CD4-positive, alpha-beta T cell treated with Interleukin-1 beta for 1 hour (primary cell): ENCODE data around the gene GALNS.
"Not testable (repeated sequence)": the region's sequence is repeated elsewhere in the genome, so short reads cannot be mapped to it uniquely, and the experiment has no call there.

ENCODE experiments used
- DNase-seq, 2 donors: peaks; one replicate each; pipeline ENCODE4 v3.0.0-alpha.2; 2020 to 2022

The GALNS gene

GRCh38 chr16:88856828-88857727, at the start of gene GALNS, which contains the start of gene TRAPPC2L:
Gene GALNS, minus strand, starts transcription at chr16:88856947. Its CDS starts 70 bp downstream, at chr16:88856877.
Gene TRAPPC2L, plus strand, starts transcription at chr16:88857127. Its CDS starts 24 bp downstream, at chr16:88857151.
- peak; percentile 97 to 98 for DNase-seq

GRCh38 chr16:88906020-88906419, 49.3 kb upstream of the GALNS start:
- no peak for DNase-seq

GRCh38 chr16:88905563-88905962, 48.8 kb upstream of the GALNS start:
- DNase-seq, result peak in 1 of 2 donors; percentile 3

GRCh38 chr16:88904676-88905365, 48.1 kb upstream of the GALNS start:
- DNase-seq, result no peak

- DNase-seq, result no peak
Observed at GRCh38 chr16:88903267-88903666, 46.5 kb upstream of the GALNS start.

- no peak for DNase-seq
Observed at GRCh38 chr16:88902744-88903143, 46.0 kb upstream of the GALNS start.

GRCh38 chr16:88901718-88902337, 45.1 kb upstream of the GALNS start:
- DNase-seq, result no peak

- no peak for DNase-seq
Observed at GRCh38 chr16:88900662-88901052, 43.9 kb upstream of the GALNS start.

GRCh38 chr16:88899901-88900661, 43.3 kb upstream of the GALNS start:
- no peak for DNase-seq

- no peak for DNase-seq
Observed at GRCh38 chr16:88897696-88898425, 41.1 kb upstream of the GALNS start.

- DNase-seq, result no peak
Observed at GRCh38 chr16:88896238-88897070, 39.7 kb upstream of the GALNS start.

- no peak for DNase-seq
Observed at GRCh38 chr16:88895335-88895734, 38.6 kb upstream of the GALNS start.

- no peak for DNase-seq
Observed at GRCh38 chr16:88894681-88895300, 38.0 kb upstream of the GALNS start.

GRCh38 chr16:88894266-88894665, 37.5 kb upstream of the GALNS start:
- not testable (repeated sequence) for DNase-seq

- no peak for DNase-seq
Observed at GRCh38 chr16:88893127-88893968, 36.6 kb upstream of the GALNS start.

GRCh38 chr16:88892065-88892464, 35.3 kb upstream of the GALNS start:
- DNase-seq, result no peak

GRCh38 chr16:88891083-88891482, 34.3 kb upstream of the GALNS start:
- no peak for DNase-seq

GRCh38 chr16:88889702-88890352, 33.1 kb upstream of the GALNS start:
- not testable (repeated sequence) for DNase-seq
